Smooth muscle cell (in vitro differentiated cells): ENCODE measurements around the gene COMMD7. TPM values are rescaled to one million over a fixed set of nuclear protein-coding genes. Genes with fewer than 3 reads are reported as not detected.
A peak's percentile ranks its signal among the peaks of the same experiment; 100 is the strongest.

ENCODE experiments used
- DNase-seq: peaks from one replicate; lab custom pipeline; 2025; ENCODE audit not compliant: unreplicated experiment; lab: John Stamatoyannopoulos, UW
- H2AFZ ChIP-seq: fragments of 200-600 bp; sonication (generic); 2 replicates; pipeline ENCODE4 v1.6.0; 2016; ENCODE audit warnings: antibody characterized with exemption, low read depth, mild to moderate bottlenecking
- H3F3A ChIP-seq: fragments of 200-600 bp; sonication (generic); 2 replicates; pipeline ENCODE4 v1.6.0; 2017; ENCODE audit warnings: antibody characterized with exemption, low read depth
- H3K27ac ChIP-seq: fragments of 200-600 bp; sonication (generic); 2 replicates; pipeline ENCODE4 v1.5.1; 2016; ENCODE audit warnings: low read depth, mild to moderate bottlenecking
- H3K27me3 ChIP-seq: fragments of 200-600 bp; sonication (generic); 2 replicates; pipeline ENCODE4 v1.6.1; 2016; ENCODE audit warnings: low read depth, mild to moderate bottlenecking
- H3K36me3 ChIP-seq: fragments of 200-600 bp; sonication (generic); 2 replicates; pipeline ENCODE4 v1.5.1; 2016; ENCODE audit warnings: low read depth
- H3K4me1 ChIP-seq: fragments of 200-600 bp; sonication (generic); 2 replicates; pipeline ENCODE4 v1.5.1; 2016; ENCODE audit warnings: low read depth
- H3K4me2 ChIP-seq: fragments of 200-600 bp; sonication (generic); 2 replicates; pipeline ENCODE4 v1.6.0; 2016; ENCODE audit warnings: mild to moderate bottlenecking
- H3K4me3 ChIP-seq: fragments of 200-600 bp; sonication (generic); 2 replicates; pipeline ENCODE4 v1.5.1; 2016; ENCODE audit warnings: mild to moderate bottlenecking
- H3K79me2 ChIP-seq: fragments of 200-600 bp; sonication (generic); 2 replicates; pipeline ENCODE4 v1.6.0; 2016; ENCODE audit warnings: low read depth, mild to moderate bottlenecking
- H3K9ac ChIP-seq: fragments of 200-600 bp; sonication (generic); 2 replicates; pipeline ENCODE4 v1.6.0; 2016; ENCODE audit warnings: low read depth
- H3K9me3 ChIP-seq: fragments of 200-600 bp; sonication (generic); replicated peaks from 2 replicates; pipeline ENCODE4 v1.5.1; 2016; ENCODE audit warnings: low read depth
- H4K20me1 ChIP-seq: fragments of 200-600 bp; sonication (generic); 2 replicates; pipeline ENCODE4 v1.6.0; 2016; ENCODE audit warnings: low read depth
- WGBS: methylation state at CpG from one replicate; pipeline ENCODE4 v1.1.7; 2016; ENCODE audit warnings: low lambda C conversion rate; 5-methylcytosine and 5-hydroxymethylcytosine counted together
- polyA plus RNA-seq: library from polyadenylated mRNA; unstranded; fragments of >200 nt; fragmentation: Nextera tagmentation; extraction: Ambion mirVana; gene quantifications from 2 replicates; pipeline ENCODE4 v1.2.1, GENCODE V29; 2016
- total RNA-seq: library from RNA; depleted of rRNA; stranded (reverse); fragments of >200 nt; gene quantifications from 2 replicates; pipeline ENCODE4 v1.2.3, GENCODE V29; 2014
- TF ChIP-seq, protein P1 (sequence below): fragments of 200-600 bp; sonication (generic); IDR thresholded peaks from 2 replicates; pipeline ENCODE4 v1.5.1; 2017; ENCODE audit warnings: borderline replicate concordance, mild to moderate bottlenecking, antibody characterized with exemption; ENCODE audit not compliant: insufficient read depth, poor library complexity, severe bottlenecking

The COMMD7 gene
- total and polyA plus RNA-seq, 2 experiments from 2014 or later, result 29.2 to 57.6 TPM

DNA sequence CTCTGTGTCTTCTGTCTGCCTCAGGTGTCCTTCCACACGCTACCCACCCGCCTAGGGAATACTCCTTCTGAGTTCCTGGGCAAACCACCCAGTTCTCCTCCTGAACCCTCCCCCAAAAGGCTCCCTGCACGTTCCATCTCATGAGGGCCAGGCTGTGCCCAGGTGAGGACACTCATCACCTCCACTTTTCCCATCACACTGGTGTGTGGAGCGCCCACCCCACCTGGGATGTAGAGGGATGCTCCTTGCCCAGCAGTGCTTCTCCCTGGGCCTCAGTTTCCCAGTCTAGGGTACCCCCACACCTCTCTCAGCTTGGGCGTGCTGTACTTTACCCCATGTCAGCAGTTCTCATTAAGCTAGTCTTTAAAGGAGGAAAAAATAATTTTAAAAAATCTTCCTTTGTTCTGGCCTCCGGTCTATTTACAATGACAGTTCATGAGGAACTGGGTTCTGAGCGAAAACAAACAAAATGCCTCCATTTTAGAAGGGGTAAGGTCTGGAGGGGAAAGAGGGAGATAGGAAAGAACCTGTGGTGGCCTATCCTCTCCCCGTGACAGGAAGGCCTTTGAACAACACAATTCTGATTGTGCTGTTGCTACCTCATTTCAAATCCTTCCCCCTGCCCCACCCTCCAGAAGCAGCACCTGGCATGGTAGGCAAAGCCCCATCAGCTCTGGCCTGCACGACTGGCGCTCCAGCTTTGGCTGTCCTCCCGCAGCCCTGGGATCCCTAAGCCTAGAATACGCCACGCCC lies 67.9 kb downstream of the COMMD7 start:
- H3K27ac ChIP-seq, result no peak overlapping the region
- H3K27me3 ChIP-seq, result no peaks in the 10 kb centered on the region
- peaks cover 6% of the 10 kb centered on the region for H3F3A ChIP-seq
- H3K4me3 ChIP-seq, result no peak overlapping the region
- H2AFZ ChIP-seq, result no peak overlapping the region
- no peaks in the 10 kb centered on the region for H3K9me3 ChIP-seq
- TF ChIP-seq, protein P1, sequence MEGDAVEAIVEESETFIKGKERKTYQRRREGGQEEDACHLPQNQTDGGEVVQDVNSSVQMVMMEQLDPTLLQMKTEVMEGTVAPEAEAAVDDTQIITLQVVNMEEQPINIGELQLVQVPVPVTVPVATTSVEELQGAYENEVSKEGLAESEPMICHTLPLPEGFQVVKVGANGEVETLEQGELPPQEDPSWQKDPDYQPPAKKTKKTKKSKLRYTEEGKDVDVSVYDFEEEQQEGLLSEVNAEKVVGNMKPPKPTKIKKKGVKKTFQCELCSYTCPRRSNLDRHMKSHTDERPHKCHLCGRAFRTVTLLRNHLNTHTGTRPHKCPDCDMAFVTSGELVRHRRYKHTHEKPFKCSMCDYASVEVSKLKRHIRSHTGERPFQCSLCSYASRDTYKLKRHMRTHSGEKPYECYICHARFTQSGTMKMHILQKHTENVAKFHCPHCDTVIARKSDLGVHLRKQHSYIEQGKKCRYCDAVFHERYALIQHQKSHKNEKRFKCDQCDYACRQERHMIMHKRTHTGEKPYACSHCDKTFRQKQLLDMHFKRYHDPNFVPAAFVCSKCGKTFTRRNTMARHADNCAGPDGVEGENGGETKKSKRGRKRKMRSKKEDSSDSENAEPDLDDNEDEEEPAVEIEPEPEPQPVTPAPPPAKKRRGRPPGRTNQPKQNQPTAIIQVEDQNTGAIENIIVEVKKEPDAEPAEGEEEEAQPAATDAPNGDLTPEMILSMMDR, result no peak
- WGBS, result 96% methylated on average over 13 of the region's 13 CpGs
- H3K9ac ChIP-seq, result no peak overlapping the region
- H3K36me3 ChIP-seq, result no peaks in the 10 kb centered on the region
- no peak overlapping the region for H3K4me2 ChIP-seq
- peaks cover 14% of the 10 kb centered on the region for H3K4me1 ChIP-seq
- DNase-seq, result no peak
- no peaks in the 10 kb centered on the region for H3K79me2 ChIP-seq
- no peaks in the 10 kb centered on the region for H4K20me1 ChIP-seq

DNA sequence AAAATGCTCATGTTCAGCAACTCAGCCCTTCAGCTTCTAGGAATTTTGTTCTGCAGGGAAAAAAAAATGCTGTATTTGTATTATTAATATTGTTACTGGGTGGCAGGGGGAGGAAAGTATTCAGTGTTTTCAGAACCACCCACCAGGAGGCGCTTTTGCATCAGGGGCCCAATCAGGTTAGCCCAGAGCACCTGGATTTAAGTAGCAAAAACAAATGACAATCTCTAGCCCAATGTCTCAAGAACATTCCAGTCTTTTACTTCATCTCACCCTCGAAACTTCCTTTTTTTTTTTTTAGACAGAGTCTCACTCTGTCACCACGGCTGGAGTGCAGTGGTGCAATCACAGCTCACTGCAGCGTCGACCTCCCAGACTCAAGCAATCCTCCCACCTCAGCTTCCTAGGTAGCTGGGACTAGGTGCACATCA lies 68.9 kb downstream of the COMMD7 start:
- TF ChIP-seq, protein P1, result peak; percentile 82
- Histone ChIP-seq H3K4me1 (peaks cover 9% of the 10 kb centered on the region), H3K27ac (no peak overlapping the region), H3K79me2 (no peaks in the 10 kb centered on the region), H3K4me3 (no peak overlapping the region), H3F3A (no peaks in the 10 kb centered on the region), H3K27me3 (no peaks in the 10 kb centered on the region), H3K9me3 (no peaks in the 10 kb centered on the region), H2AFZ (no peak overlapping the region), H3K4me2 (no peak overlapping the region), H4K20me1 (no peaks in the 10 kb centered on the region), H3K9ac (no peak overlapping the region), H3K36me3 (no peaks in the 10 kb centered on the region)
- WGBS, result 53% methylated on average over 5 of the region's 5 CpGs
- no peak for DNase-seq

DNA sequence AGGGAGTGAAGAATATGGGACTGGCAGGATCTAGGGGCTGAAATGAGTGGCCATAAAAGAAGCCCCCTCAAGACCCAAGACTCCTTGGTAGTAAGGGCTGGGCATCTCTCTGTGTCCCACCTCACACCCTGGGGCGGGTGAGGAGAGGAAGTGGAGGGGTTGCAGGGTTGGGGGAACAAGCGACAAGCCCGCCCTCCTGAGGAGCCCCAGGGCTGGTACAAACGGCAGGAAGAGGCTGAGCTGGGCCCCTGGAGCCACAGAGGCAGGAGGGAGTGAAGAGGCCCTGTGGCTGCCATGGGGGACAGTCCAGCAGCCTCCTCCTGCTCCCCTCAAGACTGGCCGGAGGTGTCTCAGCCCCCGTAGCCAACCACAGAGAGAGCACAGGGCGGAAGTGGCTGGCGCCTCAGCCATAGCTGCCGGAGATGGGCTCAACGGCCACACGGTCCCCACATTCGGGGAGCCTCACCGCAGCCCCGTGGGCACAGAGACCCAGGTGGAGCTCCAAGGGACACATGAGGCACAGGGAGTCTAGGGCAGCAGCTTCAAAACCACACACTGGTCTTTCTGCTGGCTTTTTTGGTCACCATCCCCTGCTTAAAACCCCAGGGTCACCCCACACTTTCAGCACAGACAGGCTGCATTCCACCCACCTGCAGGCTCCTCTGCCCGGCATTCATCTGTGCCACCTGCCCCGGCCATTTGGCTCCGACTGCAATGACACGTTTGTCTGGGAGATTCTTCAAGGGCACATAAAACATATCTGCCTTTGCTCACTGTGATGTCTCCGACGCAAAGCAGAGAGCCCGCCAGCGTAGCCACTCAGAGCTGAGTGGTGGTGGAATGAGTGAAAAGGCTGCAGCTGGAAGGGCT lies 70.0 kb downstream of the COMMD7 start:
- H3K4me1 ChIP-seq, result peaks cover 9% of the 10 kb centered on the region
- no peak overlapping the region for H3K27ac ChIP-seq
- no peaks in the 10 kb centered on the region for H3F3A ChIP-seq
- no peaks in the 10 kb centered on the region for H3K27me3 ChIP-seq
- TF ChIP-seq, protein P1, result no peak
- H3K4me3 ChIP-seq, result no peak overlapping the region
- no peaks in the 10 kb centered on the region for H3K36me3 ChIP-seq
- no peak overlapping the region for H3K9ac ChIP-seq
- no peak overlapping the region for H2AFZ ChIP-seq
- H4K20me1 ChIP-seq, result no peaks in the 10 kb centered on the region
- no peaks in the 10 kb centered on the region for H3K9me3 ChIP-seq
- no peak for DNase-seq
- WGBS, result 82% methylated on average over 22 of the region's 22 CpGs
- no peak overlapping the region for H3K4me2 ChIP-seq
- no peaks in the 10 kb centered on the region for H3K79me2 ChIP-seq
